HepG2 (cell line): Measurements from ENCODE around the gene FGF21. TPM values are rescaled to one million over a fixed set of nuclear protein-coding genes. Genes with fewer than 3 reads are reported as not detected.

ENCODE experiments used
- BRCA1 ChIP-seq: sonication (generic); formaldehyde crosslinking; IDR thresholded peaks from 2 replicates; pipeline ENCODE4 v1.4.0; 2020; ENCODE audit warnings: missing genetic modification reagents
- CHCHD3 ChIP-seq: sonication (generic); formaldehyde crosslinking; IDR thresholded peaks from 2 replicates; pipeline ENCODE4 v1.8.0; 2022; ENCODE audit warnings: mild to moderate bottlenecking, missing genetic modification reagents, moderate library complexity
- GFI1 ChIP-seq: sonication (generic); formaldehyde crosslinking; IDR thresholded peaks from 2 replicates; pipeline ENCODE4 v1.5.0; 2020; ENCODE audit warnings: missing genetic modification reagents, mild to moderate bottlenecking, borderline replicate concordance
- THAP11 ChIP-seq: IDR thresholded peaks from 2 replicates; pipeline ENCODE4 v1.6.1; 2016; ENCODE audit warnings: missing biosample characterization, missing genetic modification reagents
- THYN1 ChIP-seq: sonication (generic); formaldehyde crosslinking; IDR thresholded peaks from 2 replicates; pipeline ENCODE4 v1.8.1; 2023; ENCODE audit warnings: low read depth, mild to moderate bottlenecking, moderate library complexity, missing genetic modification reagents, borderline replicate concordance
- ZNF121 ChIP-seq: sonication (generic); formaldehyde crosslinking; IDR thresholded peaks from 2 replicates; pipeline ENCODE4 v1.5.0; 2020; ENCODE audit warnings: mild to moderate bottlenecking, missing genetic modification reagents
- ZNF138 ChIP-seq: sonication (generic); formaldehyde crosslinking; IDR thresholded peaks from 2 replicates; pipeline ENCODE4 v1.5.0; 2020; ENCODE audit warnings: mild to moderate bottlenecking, low read depth, missing genetic modification reagents
- ZNF589 ChIP-seq: sonication (generic); formaldehyde crosslinking; conservative IDR thresholded peaks from 2 replicates; pipeline ENCODE4 v1.8.0; 2022; ENCODE audit warnings: mild to moderate bottlenecking, moderate library complexity, missing genetic modification reagents
- ZNF709 ChIP-seq: sonication (generic); formaldehyde crosslinking; IDR thresholded peaks from 2 replicates; pipeline ENCODE4 v1.5.0; 2020; ENCODE audit warnings: mild to moderate bottlenecking, missing genetic modification reagents
- ZNF749 ChIP-seq: sonication (generic); formaldehyde crosslinking; IDR thresholded peaks from 2 replicates; pipeline ENCODE4 v1.8.0; 2022; ENCODE audit warnings: mild to moderate bottlenecking, missing genetic modification reagents, moderate library complexity, borderline replicate concordance
- ZNF773 ChIP-seq: sonication (generic); formaldehyde crosslinking; IDR thresholded peaks from 2 replicates; pipeline ENCODE4 v1.4.0; 2020; ENCODE audit warnings: missing genetic modification reagents, borderline replicate concordance
- ZNF782 ChIP-seq: sonication (generic); formaldehyde crosslinking; IDR thresholded peaks from 2 replicates; pipeline ENCODE4 v1.4.0; 2020; ENCODE audit warnings: missing genetic modification reagents, mild to moderate bottlenecking, borderline replicate concordance
- polyA plus RNA-seq, 8 experiments: library from polyadenylated mRNA; depleted of rRNA in 3 of 8; stranded (reverse) in 7 of 8; unstranded in 1 of 8; fragments of >200 nt; fragmentation: Illumina TruSeq in 4 of 8; extraction: Trizol in 4 of 8; gene quantifications; 2 replicates each; pipeline versions ENCODE4 v1.2.1 to v1.2.3, GENCODE V29; 2011 to 2016; ENCODE audit warnings: low read depth in 4 of 8, missing spikeins in 1 of 8, mixed read lengths in 1 of 8; ENCODE audit not compliant: insufficient read depth in 1 of 8
- total RNA-seq, 5 experiments: library from RNA; depleted of rRNA; stranded (reverse); fragments of >200 nt; fragmentation: Illumina TruSeq; extraction: Trizol; gene quantifications; 2 replicates each; pipeline ENCODE4 v1.2.3, GENCODE V29; 2016; ENCODE audit warnings: low read depth in 1 of 5
- TF ChIP-seq, protein P1 (sequence below): IDR thresholded peaks from 2 replicates; pipeline ENCODE4 v1.4.0; 2020; ENCODE audit warnings: mild to moderate bottlenecking, missing genetic modification reagents
- TF ChIP-seq, protein P2 (sequence below): sonication (generic); formaldehyde crosslinking; IDR thresholded peaks from 2 replicates; pipeline ENCODE4 v1.4.0; 2020; ENCODE audit warnings: missing genetic modification reagents
- TF ChIP-seq, protein P3 (sequence below): sonication (generic); formaldehyde crosslinking; IDR thresholded peaks from 2 replicates; pipeline ENCODE4 v1.4.0; 2020; ENCODE audit warnings: missing genetic modification reagents
- TF ChIP-seq, protein P4 (sequence below): sonication (generic); formaldehyde crosslinking; IDR thresholded peaks from 2 replicates; pipeline ENCODE4 v1.4.0; 2020; ENCODE audit warnings: missing genetic modification reagents
- TF ChIP-seq, protein P5 (sequence below): sonication (generic); formaldehyde crosslinking; IDR thresholded peaks from 2 replicates; pipeline ENCODE4 v1.8.0; 2022; ENCODE audit warnings: mild to moderate bottlenecking, missing genetic modification reagents, moderate library complexity
- TF ChIP-seq, protein P6 (sequence below): sonication (generic); formaldehyde crosslinking; IDR thresholded peaks from 2 replicates; pipeline ENCODE4 v1.5.0; 2020; ENCODE audit warnings: missing genetic modification reagents, mild to moderate bottlenecking, borderline replicate concordance

FGF21 gene
- total and polyA plus RNA-seq, 2 of the 13 experiments (the other 11 are each of a cell fraction or from before 2014, with no cell fraction given) = 0.17 TPM; not detected in 1

DNA sequence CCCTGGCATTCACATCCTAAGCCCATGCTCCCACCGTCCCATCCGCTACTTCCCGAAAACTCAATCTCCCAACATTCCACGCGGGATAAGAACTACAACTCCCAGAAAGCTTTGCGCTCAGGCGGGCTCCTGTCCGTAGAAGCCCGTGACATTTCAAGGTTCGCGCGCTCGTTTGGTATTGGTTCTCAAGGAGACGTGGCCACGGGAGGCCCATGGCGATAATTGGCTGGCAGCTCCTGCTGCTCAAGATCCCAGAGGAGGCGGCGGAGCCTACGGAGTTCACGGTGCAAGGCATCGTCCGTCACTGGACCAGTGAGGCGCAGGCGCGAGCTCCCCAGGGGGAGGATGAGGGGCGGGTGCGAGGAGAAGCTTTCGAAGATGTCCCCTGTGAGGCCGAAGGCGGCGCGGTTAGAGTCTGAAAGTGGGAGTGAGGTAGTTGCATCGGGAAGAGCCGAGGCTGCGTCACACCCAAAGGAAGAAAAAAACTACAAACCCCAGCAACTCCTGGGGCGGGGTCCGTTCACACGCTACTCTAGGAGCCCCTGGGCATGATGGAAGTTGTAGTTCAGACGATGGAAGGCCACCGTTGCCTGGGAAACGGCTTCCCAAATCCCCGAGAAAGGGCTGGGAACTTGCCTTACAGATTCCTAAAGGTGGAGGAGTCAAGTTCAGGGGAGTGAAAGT, 34.6 kb upstream of the FGF21 start (continued):
- TF ChIP-seq, protein P1, sequence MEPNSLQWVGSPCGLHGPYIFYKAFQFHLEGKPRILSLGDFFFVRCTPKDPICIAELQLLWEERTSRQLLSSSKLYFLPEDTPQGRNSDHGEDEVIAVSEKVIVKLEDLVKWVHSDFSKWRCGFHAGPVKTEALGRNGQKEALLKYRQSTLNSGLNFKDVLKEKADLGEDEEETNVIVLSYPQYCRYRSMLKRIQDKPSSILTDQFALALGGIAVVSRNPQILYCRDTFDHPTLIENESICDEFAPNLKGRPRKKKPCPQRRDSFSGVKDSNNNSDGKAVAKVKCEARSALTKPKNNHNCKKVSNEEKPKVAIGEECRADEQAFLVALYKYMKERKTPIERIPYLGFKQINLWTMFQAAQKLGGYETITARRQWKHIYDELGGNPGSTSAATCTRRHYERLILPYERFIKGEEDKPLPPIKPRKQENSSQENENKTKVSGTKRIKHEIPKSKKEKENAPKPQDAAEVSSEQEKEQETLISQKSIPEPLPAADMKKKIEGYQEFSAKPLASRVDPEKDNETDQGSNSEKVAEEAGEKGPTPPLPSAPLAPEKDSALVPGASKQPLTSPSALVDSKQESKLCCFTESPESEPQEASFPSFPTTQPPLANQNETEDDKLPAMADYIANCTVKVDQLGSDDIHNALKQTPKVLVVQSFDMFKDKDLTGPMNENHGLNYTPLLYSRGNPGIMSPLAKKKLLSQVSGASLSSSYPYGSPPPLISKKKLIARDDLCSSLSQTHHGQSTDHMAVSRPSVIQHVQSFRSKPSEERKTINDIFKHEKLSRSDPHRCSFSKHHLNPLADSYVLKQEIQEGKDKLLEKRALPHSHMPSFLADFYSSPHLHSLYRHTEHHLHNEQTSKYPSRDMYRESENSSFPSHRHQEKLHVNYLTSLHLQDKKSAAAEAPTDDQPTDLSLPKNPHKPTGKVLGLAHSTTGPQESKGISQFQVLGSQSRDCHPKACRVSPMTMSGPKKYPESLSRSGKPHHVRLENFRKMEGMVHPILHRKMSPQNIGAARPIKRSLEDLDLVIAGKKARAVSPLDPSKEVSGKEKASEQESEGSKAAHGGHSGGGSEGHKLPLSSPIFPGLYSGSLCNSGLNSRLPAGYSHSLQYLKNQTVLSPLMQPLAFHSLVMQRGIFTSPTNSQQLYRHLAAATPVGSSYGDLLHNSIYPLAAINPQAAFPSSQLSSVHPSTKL (CRISPR knock-in tag) = peak; percentile 10; the same call in 1 of the 2 replicates
- TF ChIP-seq, protein P2, sequence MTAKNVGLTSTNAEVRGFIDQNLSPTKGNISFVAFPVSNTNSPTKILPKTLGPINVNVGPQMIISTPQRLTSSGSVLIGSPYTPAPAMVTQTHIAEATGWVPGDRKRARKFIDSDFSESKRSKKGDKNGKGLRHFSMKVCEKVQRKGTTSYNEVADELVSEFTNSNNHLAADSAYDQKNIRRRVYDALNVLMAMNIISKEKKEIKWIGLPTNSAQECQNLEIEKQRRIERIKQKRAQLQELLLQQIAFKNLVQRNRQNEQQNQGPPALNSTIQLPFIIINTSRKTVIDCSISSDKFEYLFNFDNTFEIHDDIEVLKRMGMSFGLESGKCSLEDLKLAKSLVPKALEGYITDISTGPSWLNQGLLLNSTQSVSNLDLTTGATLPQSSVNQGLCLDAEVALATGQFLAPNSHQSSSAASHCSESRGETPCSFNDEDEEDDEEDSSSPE (CRISPR knock-in tag) = peak; percentile 100
- TF ChIP-seq ZNF121 (no peak), CHCHD3 (CRISPR knock-in tag) (no peak), ZNF782 (CRISPR knock-in tag) (no peak), ZNF589 (CRISPR knock-in tag) (no peak), THYN1 (CRISPR knock-in tag) (no peak), THAP11 (peak; percentile 98), ZNF749 (CRISPR knock-in tag) (no peak), BRCA1 (CRISPR knock-in tag) (no peak), ZNF709 (CRISPR knock-in tag) (0 out of 2 replicates have a peak, but pooled peaks have one; percentile 6), ZNF138 (CRISPR knock-in tag) (no peak), GFI1 (CRISPR knock-in tag) (no peak), ZNF773 (CRISPR knock-in tag) (no peak)
- TF ChIP-seq, protein P3, sequence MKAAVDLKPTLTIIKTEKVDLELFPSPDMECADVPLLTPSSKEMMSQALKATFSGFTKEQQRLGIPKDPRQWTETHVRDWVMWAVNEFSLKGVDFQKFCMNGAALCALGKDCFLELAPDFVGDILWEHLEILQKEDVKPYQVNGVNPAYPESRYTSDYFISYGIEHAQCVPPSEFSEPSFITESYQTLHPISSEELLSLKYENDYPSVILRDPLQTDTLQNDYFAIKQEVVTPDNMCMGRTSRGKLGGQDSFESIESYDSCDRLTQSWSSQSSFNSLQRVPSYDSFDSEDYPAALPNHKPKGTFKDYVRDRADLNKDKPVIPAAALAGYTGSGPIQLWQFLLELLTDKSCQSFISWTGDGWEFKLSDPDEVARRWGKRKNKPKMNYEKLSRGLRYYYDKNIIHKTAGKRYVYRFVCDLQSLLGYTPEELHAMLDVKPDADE = no peak
- TF ChIP-seq, protein P4, sequence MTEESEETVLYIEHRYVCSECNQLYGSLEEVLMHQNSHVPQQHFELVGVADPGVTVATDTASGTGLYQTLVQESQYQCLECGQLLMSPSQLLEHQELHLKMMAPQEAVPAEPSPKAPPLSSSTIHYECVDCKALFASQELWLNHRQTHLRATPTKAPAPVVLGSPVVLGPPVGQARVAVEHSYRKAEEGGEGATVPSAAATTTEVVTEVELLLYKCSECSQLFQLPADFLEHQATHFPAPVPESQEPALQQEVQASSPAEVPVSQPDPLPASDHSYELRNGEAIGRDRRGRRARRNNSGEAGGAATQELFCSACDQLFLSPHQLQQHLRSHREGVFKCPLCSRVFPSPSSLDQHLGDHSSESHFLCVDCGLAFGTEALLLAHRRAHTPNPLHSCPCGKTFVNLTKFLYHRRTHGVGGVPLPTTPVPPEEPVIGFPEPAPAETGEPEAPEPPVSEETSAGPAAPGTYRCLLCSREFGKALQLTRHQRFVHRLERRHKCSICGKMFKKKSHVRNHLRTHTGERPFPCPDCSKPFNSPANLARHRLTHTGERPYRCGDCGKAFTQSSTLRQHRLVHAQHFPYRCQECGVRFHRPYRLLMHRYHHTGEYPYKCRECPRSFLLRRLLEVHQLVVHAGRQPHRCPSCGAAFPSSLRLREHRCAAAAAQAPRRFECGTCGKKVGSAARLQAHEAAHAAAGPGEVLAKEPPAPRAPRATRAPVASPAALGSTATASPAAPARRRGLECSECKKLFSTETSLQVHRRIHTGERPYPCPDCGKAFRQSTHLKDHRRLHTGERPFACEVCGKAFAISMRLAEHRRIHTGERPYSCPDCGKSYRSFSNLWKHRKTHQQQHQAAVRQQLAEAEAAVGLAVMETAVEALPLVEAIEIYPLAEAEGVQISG (CRISPR knock-in tag) = peak; percentile 82
- TF ChIP-seq, protein P5, sequence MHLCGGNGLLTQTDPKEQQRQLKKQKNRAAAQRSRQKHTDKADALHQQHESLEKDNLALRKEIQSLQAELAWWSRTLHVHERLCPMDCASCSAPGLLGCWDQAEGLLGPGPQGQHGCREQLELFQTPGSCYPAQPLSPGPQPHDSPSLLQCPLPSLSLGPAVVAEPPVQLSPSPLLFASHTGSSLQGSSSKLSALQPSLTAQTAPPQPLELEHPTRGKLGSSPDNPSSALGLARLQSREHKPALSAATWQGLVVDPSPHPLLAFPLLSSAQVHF = no peak
- TF ChIP-seq, protein P6, sequence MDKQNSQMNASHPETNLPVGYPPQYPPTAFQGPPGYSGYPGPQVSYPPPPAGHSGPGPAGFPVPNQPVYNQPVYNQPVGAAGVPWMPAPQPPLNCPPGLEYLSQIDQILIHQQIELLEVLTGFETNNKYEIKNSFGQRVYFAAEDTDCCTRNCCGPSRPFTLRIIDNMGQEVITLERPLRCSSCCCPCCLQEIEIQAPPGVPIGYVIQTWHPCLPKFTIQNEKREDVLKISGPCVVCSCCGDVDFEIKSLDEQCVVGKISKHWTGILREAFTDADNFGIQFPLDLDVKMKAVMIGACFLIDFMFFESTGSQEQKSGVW = no peak
